ENCODE results near the gene SEMA4C. TPM values are rescaled to one million over a fixed set of nuclear protein-coding genes. Genes with fewer than 3 reads are reported as not detected.
A peak's percentile ranks its signal among the peaks of the same experiment; 100 is the strongest.
"Not testable (repeated sequence)": the region's sequence is repeated elsewhere in the genome, so short reads cannot be mapped to it uniquely, and the experiment has no call there.

Gene SEMA4C
- total RNA-seq, 3 donors from 2014 or later: 7.5 to 9.7 (median 9.0) TPM

DNA sequence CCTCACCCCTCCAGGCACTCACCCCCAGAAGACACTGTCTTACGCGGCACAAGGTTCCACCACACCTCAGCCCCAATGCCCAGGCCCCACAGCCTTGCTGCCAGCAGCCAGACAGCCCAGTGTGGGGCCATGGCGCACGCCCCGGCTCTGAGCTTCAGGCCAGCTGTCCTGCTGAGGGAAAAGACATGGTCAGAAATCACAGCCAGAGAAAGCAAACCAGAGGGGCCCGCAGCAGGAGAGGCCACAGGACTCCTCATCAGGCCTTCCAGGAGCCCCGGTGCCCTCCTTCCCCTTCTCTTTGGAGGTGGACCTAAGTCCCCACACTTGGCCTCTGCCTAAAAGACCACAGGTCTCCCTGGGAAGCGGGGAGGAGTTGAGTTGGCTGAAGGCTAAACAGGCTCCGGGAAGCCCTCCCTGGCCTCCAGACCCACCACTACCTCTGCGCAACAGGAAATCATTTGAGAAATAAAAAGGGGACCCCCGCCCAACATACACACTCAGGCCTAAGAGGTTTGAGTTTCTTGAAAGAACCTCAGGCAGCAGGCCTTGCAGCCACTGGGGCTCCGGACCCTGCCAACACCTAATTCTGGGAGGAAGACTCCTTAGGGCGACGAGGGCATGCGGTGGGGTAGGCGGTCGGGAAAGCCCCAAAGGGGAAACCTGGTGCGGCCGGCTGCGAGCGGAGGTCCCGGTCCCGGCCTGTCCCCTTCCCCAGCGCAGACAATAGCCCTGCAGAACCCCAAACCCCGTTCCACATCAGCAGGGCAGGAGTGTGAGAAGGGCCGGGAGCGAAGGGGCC, 1.9 kb downstream of the SEMA4C start:
- DNase-seq (no peak), ATAC-seq (peak in 1 of 2 donors; percentile 7)

DNA sequence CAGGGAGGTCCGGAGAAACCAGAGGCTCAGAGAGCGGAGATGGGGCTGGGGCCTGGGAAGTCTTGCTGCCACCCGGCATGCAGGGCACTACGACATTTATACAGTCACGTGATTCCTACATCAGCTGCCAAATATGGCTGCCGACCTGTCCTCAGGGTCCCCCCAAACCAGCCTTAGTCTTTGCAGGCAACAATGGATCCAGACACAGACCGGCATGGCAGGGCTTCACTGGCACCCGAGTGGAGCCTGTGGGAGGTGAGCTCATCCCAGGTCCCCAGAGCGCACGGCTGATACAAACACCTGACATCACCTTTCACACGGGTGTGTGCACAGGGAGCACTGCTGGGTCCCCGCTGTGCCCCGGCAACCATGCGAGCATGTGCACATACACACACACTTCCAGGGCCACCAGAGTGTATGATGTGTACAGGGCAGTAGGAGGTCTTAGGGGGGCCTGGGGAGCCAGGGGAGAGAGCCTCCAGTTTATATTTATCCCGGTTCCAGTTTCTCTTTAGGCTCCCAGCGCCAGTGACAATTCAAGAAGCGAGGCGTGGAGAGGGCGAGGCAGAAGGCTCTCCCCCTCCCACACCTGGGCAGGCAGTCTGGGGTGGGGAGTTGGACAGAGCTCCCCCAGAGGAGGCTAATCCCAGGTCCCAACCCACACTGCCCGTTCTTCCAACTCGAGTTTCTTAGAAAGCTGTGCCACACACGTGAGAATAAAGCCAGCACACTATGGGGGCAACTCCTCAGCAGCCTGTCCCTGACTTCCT, 2.7 kb downstream of the SEMA4C start:
- peaks cover 5% of the 10 kb centered on the region for H3K36me3 Mint-ChIP-seq (ENCODE audit: insufficient read depth)
- ATAC-seq: no peak
- H3K9me3 Mint-ChIP-seq: no peaks in the 10 kb centered on the region
- H3K4me3 Mint-ChIP-seq: peak overlapping the region; percentile 80
- H3K4me1 Mint-ChIP-seq (ENCODE audit: low read depth): peaks cover 24% of the 10 kb centered on the region
- DNase-seq: no peak
- H3K27me3 Mint-ChIP-seq (ENCODE audit: low read depth): no peaks in the 10 kb centered on the region

More for the DNA sequence above, 1.9 kb downstream of the SEMA4C start:
- H3K36me3 Mint-ChIP-seq (ENCODE audit: insufficient read depth): peaks cover 4% of the 10 kb centered on the region
- H3K27me3 Mint-ChIP-seq (ENCODE audit: low read depth): no peaks in the 10 kb centered on the region
- peak overlapping the region; percentile 80 for H3K4me3 Mint-ChIP-seq
- H3K4me1 Mint-ChIP-seq (ENCODE audit: low read depth): peaks cover 29% of the 10 kb centered on the region
- H3K9me3 Mint-ChIP-seq: no peaks in the 10 kb centered on the region

DNA sequence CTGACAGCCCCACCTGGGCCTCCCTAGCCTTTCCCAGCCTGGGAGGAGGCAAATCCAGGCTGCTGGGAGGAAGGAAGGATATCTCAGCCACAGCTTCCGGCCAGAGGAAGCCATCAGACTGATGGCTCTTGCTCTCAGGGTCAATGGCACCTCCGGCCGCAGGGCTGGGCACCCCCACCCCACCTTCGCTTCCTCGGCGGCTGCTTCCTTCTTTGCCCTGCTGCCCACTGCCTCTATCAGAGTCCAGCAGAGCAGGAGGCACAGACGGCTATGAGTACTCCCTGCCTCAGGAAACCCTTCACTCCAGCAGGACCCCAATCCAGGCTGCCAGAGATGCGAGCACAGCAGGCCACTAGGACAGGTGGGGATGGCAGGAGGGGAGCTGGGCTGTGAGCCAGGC, 3.3 kb downstream of the SEMA4C start:
- H3K9me3 Mint-ChIP-seq: no peaks in the 10 kb centered on the region
- peak overlapping the region; percentile 31 for H3K4me3 Mint-ChIP-seq
- DNase-seq (no peak), ATAC-seq (no peak)
- no peaks in the 10 kb centered on the region for H3K27me3 Mint-ChIP-seq (ENCODE audit: low read depth)
- peaks cover 24% of the 10 kb centered on the region for H3K4me1 Mint-ChIP-seq (ENCODE audit: low read depth)
- H3K36me3 Mint-ChIP-seq (ENCODE audit: insufficient read depth): peaks cover 7% of the 10 kb centered on the region

DNA sequence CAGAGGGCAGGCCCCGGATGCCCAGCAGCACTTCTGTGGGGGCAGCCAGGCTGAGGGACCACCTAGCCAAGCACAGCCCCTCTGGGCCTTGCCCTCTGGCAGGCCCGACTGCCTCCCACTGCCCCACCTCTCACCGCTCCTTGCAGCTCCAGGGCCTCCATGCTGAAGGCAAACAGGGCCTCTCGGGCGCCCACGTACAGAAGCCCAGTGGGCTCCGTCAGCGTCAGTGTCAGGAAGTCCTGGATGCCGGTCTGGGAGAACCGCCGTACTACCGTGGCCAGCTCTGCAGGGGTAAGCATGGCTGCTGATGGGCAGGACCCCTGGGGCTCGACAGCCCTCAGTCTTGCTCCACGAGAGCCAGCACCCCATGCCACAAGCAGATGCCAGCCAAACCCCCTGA, 3.7 kb downstream of the SEMA4C start:
- no peak for DNase-seq
- H3K27me3 Mint-ChIP-seq (ENCODE audit: low read depth): no peaks in the 10 kb centered on the region
- peaks cover 7% of the 10 kb centered on the region for H3K36me3 Mint-ChIP-seq (ENCODE audit: insufficient read depth)
- no peaks in the 10 kb centered on the region for H3K9me3 Mint-ChIP-seq
- peaks cover 23% of the 10 kb centered on the region for H3K4me1 Mint-ChIP-seq (ENCODE audit: low read depth)
- no peak overlapping the region for H3K4me3 Mint-ChIP-seq
- ATAC-seq: no peak

DNA sequence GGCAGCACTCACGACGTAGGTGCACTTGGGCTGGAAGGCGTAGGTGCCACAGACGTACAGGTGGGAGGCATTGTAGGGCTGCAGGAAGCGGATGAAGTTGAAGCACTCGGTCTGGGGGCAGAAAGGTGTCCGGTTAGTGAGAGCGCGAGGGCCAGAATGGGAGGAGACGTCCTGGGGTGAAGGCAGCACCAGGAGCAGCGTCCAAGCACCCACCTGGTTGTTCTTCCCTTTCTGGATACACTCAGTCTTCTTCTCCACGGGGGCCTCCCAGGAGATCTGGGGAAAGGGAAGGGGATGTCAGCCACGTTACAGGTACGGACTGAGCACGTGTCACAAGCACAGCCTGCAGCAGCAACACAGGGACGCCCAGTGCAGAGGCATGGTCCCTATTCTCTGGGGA, 4.2 kb downstream of the SEMA4C start:
- H3K27me3 Mint-ChIP-seq (ENCODE audit: low read depth): no peaks in the 10 kb centered on the region
- ATAC-seq: no peak

DNA sequence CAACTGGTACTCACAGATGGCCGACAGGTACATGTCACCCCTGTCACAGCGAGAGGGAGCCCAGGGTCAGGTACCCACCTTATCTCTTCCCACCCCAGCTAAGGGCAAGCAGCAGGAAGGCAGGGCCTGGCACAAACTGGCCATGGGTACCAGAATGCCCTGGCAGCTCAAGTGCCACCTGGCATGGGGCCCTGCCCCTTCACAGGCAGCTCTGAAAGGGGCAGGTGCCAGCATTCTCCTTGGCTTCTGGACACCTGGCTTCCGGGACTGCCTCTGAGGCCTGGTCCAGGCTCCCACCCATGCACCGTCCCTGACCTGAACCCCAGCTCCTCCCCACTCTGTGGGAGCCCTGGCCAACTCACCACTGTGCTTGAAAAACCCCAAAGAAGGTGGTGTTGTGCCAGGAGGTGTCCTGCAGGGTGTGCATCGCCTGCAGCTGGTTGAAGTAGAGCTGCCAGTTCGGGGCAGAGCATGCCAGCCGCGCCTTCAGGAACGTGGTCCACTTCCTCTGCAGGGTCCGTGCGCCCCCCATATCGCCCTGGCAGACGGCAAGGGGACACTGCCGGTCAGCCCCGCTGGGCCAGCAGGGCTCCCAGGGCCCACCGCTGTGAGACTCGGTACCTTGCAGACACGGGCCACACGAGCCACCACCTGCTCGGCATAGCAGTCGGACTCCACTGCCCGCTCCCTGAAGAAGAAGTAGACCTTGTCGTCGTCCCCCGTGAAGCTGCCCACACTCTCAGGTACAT, 5.4 kb downstream of the SEMA4C start:
- H3K4me1 Mint-ChIP-seq (ENCODE audit: low read depth): peaks cover 26% of the 10 kb centered on the region
- no peak for ATAC-seq
- H3K4me3 Mint-ChIP-seq: no peak overlapping the region
- H3K36me3 Mint-ChIP-seq (ENCODE audit: insufficient read depth): peaks cover 7% of the 10 kb centered on the region
- H3K9me3 Mint-ChIP-seq: no peaks in the 10 kb centered on the region
- DNase-seq: no peak
- no peaks in the 10 kb centered on the region for H3K27me3 Mint-ChIP-seq (ENCODE audit: low read depth)

More for the DNA sequence above, 4.2 kb downstream of the SEMA4C start:
- H3K4me3 Mint-ChIP-seq: no peak overlapping the region
- H3K4me1 Mint-ChIP-seq (ENCODE audit: low read depth): peaks cover 20% of the 10 kb centered on the region
- H3K36me3 Mint-ChIP-seq (ENCODE audit: insufficient read depth): peaks cover 7% of the 10 kb centered on the region
- no peaks in the 10 kb centered on the region for H3K9me3 Mint-ChIP-seq
- no peak for DNase-seq

DNA sequence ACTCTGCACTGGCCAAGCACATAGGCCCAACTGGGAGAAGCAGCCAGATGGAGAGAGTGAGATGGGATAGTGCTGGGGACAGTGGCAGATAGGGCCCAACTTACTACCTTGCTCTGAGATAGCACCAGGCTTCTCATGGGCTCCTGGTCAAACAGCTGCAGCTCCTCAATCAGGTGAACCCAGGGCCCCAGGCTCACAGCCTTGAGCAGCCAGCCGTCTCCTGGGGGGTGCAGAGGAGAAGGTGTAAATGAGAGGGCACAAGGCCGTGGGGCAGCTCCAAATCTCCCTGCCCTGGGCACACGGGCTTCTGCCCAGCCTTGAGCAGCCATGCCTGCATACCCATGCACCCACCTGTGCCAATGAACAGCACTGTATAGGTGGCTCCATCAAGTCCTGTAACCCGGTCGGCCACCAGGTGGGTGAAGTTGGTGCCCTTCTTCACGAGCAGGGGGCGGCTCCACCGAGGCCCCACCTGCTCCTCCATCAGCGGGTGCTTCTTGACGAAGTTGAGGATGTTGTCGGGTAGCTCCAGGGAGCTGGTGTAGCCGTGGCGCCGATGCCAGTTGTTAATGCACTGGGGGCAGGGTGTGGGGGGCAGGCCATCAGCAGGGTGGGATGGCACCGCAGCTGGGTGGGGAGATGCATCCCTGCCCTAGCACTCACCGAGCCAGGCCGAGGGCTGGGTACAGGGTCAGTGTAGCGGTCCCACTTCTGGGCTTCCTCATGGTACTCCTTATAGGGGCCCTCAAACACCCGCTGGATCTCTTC, 6.1 kb downstream of the SEMA4C start:
- Mint-ChIP-seq H3K27me3 (ENCODE audit: low read depth) (no peaks in the 10 kb centered on the region), H3K4me1 (ENCODE audit: low read depth) (peaks cover 33% of the 10 kb centered on the region), H3K4me3 (no peak overlapping the region), H3K9me3 (no peaks in the 10 kb centered on the region), H3K36me3 (ENCODE audit: insufficient read depth) (peaks cover 7% of the 10 kb centered on the region)
- DNase-seq (no peak), ATAC-seq (no peak)

DNA sequence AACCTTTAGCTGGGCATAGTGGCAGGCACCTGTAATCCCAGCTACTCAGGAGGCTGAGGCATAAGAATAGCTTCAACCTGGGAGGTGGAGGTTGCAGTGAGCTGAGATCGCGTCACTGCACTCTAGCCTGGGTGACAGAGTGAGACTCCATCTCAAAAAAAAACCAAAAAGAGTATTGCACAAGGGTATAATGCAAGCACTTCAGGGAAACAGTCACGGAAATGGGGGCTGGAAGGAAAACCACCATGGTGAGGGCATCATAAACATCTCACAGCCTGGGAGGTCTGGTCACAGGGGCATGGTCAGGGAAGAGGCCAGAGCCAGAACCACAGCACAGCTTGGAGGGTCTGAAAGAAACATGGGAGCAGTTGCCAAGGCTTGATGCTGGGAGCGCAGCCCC, 6.8 kb downstream of the SEMA4C start:
- not testable (repeated sequence) for H3K27me3 Mint-ChIP-seq (ENCODE audit: low read depth); DNase-seq; H3K36me3 Mint-ChIP-seq (ENCODE audit: insufficient read depth); ATAC-seq; H3K4me3 Mint-ChIP-seq; H3K9me3 Mint-ChIP-seq
- peaks cover 33% of the 10 kb centered on the region for H3K4me1 Mint-ChIP-seq (ENCODE audit: low read depth)

DNA sequence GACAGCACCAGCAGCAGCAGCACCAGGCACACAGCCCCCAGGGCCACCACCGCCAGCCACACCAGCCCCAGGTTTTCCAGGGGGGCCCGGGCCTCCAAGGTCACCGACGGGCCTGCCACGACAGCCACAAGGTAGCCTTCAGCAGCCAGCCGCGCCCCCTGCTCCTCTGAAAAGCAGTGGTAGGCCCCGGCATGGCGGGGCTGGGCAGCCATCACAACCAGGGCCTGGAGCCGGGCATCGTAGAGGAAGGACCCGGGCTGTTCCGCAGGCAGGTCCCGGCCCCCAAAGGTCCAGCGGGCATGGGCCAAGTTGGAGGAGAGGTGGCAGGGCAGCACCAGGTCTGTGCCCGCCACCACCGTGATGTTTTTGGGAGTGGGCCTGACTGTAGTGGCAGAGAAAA, 8.8 kb downstream of the SEMA4C start:
- ATAC-seq (no peak), DNase-seq (no peak)
- Mint-ChIP-seq H3K9me3 (no peaks in the 10 kb centered on the region), H3K4me1 (ENCODE audit: low read depth) (peaks cover 28% of the 10 kb centered on the region), H3K27me3 (ENCODE audit: low read depth) (no peaks in the 10 kb centered on the region), H3K4me3 (no peak overlapping the region), H3K36me3 (ENCODE audit: insufficient read depth) (peaks cover 7% of the 10 kb centered on the region)

DNA sequence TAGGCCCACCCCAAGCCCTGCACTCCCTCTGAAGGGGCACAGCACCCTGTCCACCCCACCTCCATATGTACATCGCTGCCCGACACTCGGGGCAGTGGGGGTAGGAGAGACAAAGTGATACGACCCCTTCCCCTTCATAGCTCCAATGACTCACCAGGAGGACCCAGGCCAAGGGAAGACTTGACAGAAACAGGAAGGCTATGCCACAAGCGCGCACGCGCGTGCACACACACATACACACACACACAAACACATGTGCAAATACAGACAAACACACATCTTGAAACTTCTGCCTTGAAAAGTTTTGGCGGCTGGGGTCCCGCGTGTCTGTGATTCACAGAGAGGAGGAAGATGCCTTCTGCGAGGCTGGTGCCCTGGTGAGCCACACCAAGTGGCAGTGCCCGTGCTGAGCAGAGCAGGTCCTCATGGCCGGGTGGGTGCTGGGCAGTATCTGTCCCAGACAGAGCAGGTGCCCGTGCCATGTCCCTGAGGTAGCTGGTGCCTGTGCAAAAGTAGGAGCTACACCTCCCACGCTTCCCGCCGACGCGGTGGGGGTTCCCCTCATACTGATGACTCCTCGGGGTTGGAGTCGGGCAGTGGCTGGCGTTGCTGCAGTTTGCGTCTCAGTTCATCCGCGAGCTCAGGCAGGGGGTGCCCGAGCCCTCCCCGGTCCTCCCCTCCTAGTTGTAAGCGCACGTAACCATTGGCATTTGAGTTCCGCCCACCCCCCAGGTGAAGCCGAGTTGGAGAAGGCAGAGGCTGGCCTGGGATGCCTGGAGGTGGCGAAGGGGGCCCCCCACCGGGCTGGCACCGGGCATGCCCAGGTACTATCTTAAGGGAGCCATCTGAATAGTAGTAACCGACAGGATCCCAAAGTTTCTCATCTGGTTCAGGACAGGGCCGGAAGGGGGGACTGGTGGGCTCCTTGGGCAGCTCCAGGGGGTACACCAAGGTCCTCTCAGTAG, 9.5 kb downstream of the SEMA4C start:
- peak overlapping the region; percentile 13 for H3K4me3 Mint-ChIP-seq

DNA sequence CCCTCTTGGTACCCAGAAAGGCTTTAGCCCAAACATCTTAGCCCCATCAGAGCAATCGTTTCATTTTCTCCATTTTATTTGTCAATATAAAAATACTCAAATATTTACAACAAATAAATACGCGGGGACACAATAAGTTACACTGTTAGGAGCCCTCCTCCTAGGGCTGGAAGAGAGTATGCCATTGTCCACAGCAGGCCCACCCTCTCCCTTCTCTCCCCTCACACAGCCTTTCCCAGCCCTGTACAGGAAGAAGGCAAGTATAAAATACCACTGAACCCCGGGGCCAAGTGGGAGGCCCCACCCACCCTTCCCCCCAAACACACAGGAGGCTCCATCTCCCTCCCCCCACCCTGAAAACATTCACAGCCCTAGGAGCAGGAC, 10.2 kb downstream of the SEMA4C start:
- Mint-ChIP-seq H3K4me1 (ENCODE audit: low read depth) (peaks cover 33% of the 10 kb centered on the region), H3K9me3 (no peaks in the 10 kb centered on the region), H3K36me3 (ENCODE audit: insufficient read depth) (peaks cover 10% of the 10 kb centered on the region), H3K27me3 (ENCODE audit: low read depth) (no peaks in the 10 kb centered on the region), H3K4me3 (no peak overlapping the region)
- ATAC-seq (no peak), DNase-seq (no peak)

More for the DNA sequence above, 9.5 kb downstream of the SEMA4C start:
- Mint-ChIP-seq H3K36me3 (ENCODE audit: insufficient read depth) (peaks cover 7% of the 10 kb centered on the region), H3K4me1 (ENCODE audit: low read depth) (peaks cover 30% of the 10 kb centered on the region), H3K9me3 (no peaks in the 10 kb centered on the region), H3K27me3 (ENCODE audit: low read depth) (no peaks in the 10 kb centered on the region)
- ATAC-seq (no peak), DNase-seq (peak; percentile 50)

DNA sequence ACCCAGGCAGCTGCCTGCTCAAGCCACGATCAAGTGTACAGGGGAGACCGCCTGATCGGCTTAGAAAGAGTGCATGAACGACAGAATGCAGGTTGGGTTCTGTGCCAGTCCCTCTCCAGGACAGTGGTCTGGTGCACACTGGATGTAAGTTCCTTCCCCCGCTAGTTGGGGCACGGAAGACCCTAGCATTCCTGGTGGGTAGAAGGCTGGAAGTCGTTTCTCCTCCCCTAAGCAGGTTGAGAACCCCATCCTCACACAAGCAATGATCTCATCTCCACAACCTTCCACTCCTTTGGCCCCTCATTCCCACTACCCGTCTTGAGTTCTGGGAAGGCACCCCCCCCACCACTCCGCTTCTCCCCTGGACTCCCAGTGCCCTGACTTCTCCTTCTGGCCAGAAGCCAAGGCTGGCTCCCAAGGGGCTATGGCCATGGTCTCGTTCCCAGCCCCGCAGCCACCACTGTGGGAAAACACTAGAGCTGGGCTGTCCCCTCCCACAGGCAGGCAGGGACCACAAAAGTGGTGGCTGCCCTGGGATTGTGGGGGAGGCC, 10.7 kb downstream of the SEMA4C start:
- Mint-ChIP-seq H3K36me3 (ENCODE audit: insufficient read depth) (peaks cover 14% of the 10 kb centered on the region), H3K27me3 (ENCODE audit: low read depth) (no peaks in the 10 kb centered on the region), H3K9me3 (no peaks in the 10 kb centered on the region), H3K4me3 (peak overlapping the region; percentile 70), H3K4me1 (ENCODE audit: low read depth) (peaks cover 33% of the 10 kb centered on the region)
- ATAC-seq: no peak
- DNase-seq: no peak
